Hair follicle dermal papilla cell (primary cell): Measurements from ENCODE around the gene HPSE. TPM values are rescaled to one million over a fixed set of nuclear protein-coding genes. Genes with fewer than 3 reads are reported as not detected.

Experiments used
- small RNA-seq: library from RNA; depleted of rRNA; stranded (forward); fragments of <200 nt; gene quantifications from one replicate; pipeline ENCODE3, GENCODE V24; 2012
- total RNA-seq: library from RNA; depleted of rRNA; stranded (reverse); fragments of >200 nt; gene quantifications from 2 replicates; pipeline ENCODE4 v1.2.3, GENCODE V29; 2012

Gene HPSE
- 0.16 and 0.49 TPM in 2 replicates for total RNA-seq

DNA sequence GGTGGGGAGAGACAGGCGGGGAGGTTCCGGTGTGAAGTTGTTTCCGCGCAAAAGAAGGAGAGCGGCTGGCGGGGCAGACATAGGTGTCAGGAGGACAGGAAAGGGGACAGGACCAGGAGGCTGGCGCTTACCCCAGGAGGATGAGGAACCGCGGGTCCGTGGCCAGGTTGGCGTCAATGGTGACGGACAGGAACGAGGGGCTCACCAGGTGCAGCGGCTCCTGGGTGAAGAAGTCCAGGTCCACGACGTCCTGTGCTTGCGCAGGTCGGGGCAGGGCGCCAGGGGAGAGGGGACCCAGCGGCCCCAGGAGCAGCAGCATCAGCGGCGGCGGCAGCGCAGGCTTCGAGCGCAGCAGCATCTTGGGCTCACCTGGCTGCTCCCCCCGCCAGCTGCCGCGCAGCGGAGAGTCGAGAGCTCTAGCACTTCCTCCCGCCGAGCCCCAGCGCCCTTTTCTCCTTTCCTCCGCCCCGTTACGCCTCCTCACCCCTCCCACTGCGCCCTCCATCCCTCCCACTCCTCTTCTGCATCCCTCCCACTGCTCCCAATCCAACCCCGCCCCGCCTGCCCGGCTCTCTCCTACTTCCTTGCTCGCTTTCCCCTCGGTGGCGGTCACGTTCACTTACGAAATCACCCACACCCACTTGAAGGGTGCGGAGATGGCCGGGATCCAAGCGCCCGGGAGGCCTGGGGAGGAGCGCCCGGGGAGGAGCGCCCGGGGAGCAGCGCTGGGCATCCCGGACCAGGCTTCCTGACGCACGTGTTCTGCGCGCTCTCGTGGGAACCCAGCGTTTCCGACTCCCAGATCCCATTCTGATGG lies at the start of gene HPSE:
TSS of gene HPSE (minus strand) at position 424 of the 817 bp plus-strand sequence. CDS start at position 358, 66 bp downstream.

DNA sequence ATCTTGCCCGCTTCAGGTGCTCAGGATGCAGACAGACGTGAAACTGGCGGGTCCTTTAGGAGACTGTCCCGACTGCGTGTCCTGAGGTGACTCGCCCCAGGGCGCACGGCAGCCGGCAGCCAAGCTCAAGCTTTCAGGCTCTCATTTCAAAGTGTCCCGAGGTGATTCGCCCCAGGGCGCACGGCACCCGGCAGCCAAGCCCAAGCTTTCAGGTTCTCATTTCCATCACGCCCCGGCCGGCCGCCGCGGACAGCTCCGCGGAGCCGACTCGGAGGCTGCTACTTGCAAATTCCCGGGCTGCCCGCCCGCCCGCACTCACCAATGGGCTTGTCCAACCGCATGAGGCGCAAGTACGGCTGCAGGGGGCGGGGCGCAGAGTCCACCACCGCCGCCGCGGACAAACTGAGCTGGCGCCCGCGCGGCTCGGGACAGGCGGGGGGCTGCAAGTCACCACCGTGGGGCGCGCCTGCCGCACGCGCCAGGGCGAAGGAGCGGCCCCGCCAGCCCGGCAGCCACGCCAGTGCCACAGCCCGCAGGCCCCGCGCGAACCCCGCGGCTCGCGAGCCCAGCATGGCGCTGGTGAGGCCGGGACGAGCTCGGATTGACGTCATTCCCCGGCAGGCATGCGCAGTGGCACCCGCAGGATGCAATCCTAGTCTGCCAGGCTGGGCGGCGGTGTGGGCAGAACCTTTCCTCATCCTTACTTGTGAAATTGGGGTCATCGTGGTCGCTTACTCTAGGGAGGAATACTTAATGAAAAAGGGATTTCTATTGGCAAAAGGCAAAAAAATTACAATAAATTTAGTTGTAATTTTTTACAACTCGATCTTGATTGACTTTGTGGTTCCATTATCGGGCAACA lies 50.2 kb downstream of the HPSE start, which contains the start of gene COQ2:
TSS of gene COQ2 (minus strand) at position 606 of the 862 bp plus-strand sequence. CDS start at position 572, 34 bp downstream.

Small RNAs within 50 kb of the gene (small RNA-seq; reads per million reads assigned to genes)
- not detected for gene AC114781.5

Other genes starting within 250 kb of the HPSE start
- 0.12 and 1.1 TPM in 2 replicates for gene PLAC8, start 220.1 kb downstream of the HPSE start, total RNA-seq
- 7.3 and 8.4 TPM in 2 replicates for gene COQ2, start 50.0 kb downstream of the HPSE start, total RNA-seq
- 11.8 and 14.8 TPM in 2 replicates for gene HELQ, start 121.0 kb upstream of the HPSE start, total RNA-seq
- gene MRPS18C, start 121.2 kb upstream of the HPSE start, total RNA-seq, result 9.0 and 10.2 TPM in 2 replicates
- 15.1 and 17.5 TPM in 2 replicates for gene ABRAXAS1, start 150.3 kb upstream of the HPSE start, total RNA-seq
- gene GPAT3, start 201.3 kb upstream of the HPSE start, total RNA-seq, result 0.97 and 1.3 TPM in 2 replicates